Gastroesophageal sphincter (tissue), 4 donors: Measurements from ENCODE around the gene CKS2. TPM values are rescaled to one million over a fixed set of nuclear protein-coding genes. Genes with fewer than 3 reads are reported as not detected.

Experiments
- ATAC-seq: fragments of 150-250 bp; one replicate; pipeline ENCODE4 v1.9.1; 2016; ENCODE audit warnings: mild to moderate bottlenecking, moderate library complexity
- H3K27ac ChIP-seq, 4 donors: fragments of 200-600 bp; sonication (generic) in 3 of 4; 1 replicate in 3 of 4; 2 replicates in 1 of 4; pipeline ENCODE4 v1.5.1; 2016 to 2019
- H3K27me3 ChIP-seq: fragments of 200-600 bp; sonication (generic); one replicate; pipeline ENCODE4 v1.5.1; 2019
- H3K36me3 ChIP-seq, 2 donors: fragments of 200-600 bp; sonication (generic); one replicate each; pipeline ENCODE4 v1.5.1; 2019; ENCODE audit warnings: control low read depth in 1 of 2
- H3K4me1 ChIP-seq, 3 donors: fragments of 200-600 bp; sonication (generic); 1 replicate in 2 of 3; 2 replicates in 1 of 3; pipeline ENCODE4 v1.5.1; 2016 to 2019; ENCODE audit warnings: control low read depth in 2 of 3
- H3K4me3 ChIP-seq, 2 donors: fragments of 200-600 bp; sonication (generic); one replicate each; pipeline ENCODE4 v1.5.1; 2019; ENCODE audit warnings: mild to moderate bottlenecking in 1 of 2, moderate library complexity in 1 of 2
- H3K9me3 ChIP-seq, 3 donors: fragments of 200-600 bp; sonication (generic); one replicate each; pipeline ENCODE4 v1.5.1; 2017 to 2019; ENCODE audit warnings: control low read depth in 2 of 3
- EP300 ChIP-seq: sonication (generic); formaldehyde crosslinking; IDR thresholded peaks from one replicate; pipeline ENCODE4 v1.6.1; 2017; ENCODE audit warnings: antibody characterized with exemption, mild to moderate bottlenecking
- POLR2A ChIP-seq, 2 donors: fragments of 450-650 bp; IDR thresholded peaks; one replicate each; pipeline ENCODE4 v1.6.1; 2017; ENCODE audit warnings: antibody characterized with exemption in 2 of 2, mild to moderate bottlenecking in 2 of 2, moderate library complexity in 1 of 2
- POLR2AphosphoS5 ChIP-seq: sonication (generic); formaldehyde crosslinking; IDR thresholded peaks from one replicate; pipeline ENCODE4 v1.6.1; 2017; ENCODE audit warnings: antibody characterized with exemption
- WGBS, 2 donors: methylation state at CpG; one replicate each; pipeline ENCODE4 v1.1.5; 2018; ENCODE audit warnings: low coverage in 1 of 2; 5-methylcytosine and 5-hydroxymethylcytosine counted together
- small RNA-seq, 4 donors: library from RNA; depleted of rRNA; stranded (forward); fragments of <200 nt; gene quantifications; one replicate each; pipeline ENCODE3, GENCODE V24; 2016
- total RNA-seq, 4 donors: library from RNA; depleted of rRNA; stranded (reverse); fragments of >200 nt; gene quantifications; one replicate each; pipeline ENCODE4 v1.1.0, GENCODE V29; 2016
- TF ChIP-seq, protein P1 (sequence below), 4 experiments: fragments of 200-600 bp in 2 of 4; fragments of 450-650 bp in 2 of 4; sonication (generic) in 1 of 4; IDR thresholded peaks; one replicate each; pipeline ENCODE4 v1.5.1; 2017 to 2019; ENCODE audit warnings: antibody characterized with exemption in 4 of 4, mild to moderate bottlenecking in 2 of 4, moderate library complexity in 2 of 4

The CKS2 gene
- total RNA-seq, 4 donors from 2014 or later: 0.81 to 9.9 (median 4.2) TPM

GRCh38 chr9:89363311-89363670, 52.3 kb downstream of the CKS2 start:
- ATAC-seq: no peak
- Histone ChIP-seq H3K9me3 (no peaks in the 10 kb centered on the region), H3K27ac (no peak overlapping the region), H3K36me3 (peaks cover 0 to 59% of the 10 kb centered on the region in 2 donors), H3K4me1 (peaks cover 0 to 15% (median 0%) of the 10 kb centered on the region in 3 donors), H3K27me3 (no peaks in the 10 kb centered on the region), H3K4me3 (no peak overlapping the region)
- WGBS, 2 donors: 93% methylated on average over 3 of the region's 6 CpGs; no CpG with 5 or more reads in 1 of the 2 donors
- TF ChIP-seq POLR2AphosphoS5 (no peak), EP300 (no peak), POLR2A (IDR thresholded peaks at IDR 0.05) (no peak)
- TF ChIP-seq, protein P1, sequence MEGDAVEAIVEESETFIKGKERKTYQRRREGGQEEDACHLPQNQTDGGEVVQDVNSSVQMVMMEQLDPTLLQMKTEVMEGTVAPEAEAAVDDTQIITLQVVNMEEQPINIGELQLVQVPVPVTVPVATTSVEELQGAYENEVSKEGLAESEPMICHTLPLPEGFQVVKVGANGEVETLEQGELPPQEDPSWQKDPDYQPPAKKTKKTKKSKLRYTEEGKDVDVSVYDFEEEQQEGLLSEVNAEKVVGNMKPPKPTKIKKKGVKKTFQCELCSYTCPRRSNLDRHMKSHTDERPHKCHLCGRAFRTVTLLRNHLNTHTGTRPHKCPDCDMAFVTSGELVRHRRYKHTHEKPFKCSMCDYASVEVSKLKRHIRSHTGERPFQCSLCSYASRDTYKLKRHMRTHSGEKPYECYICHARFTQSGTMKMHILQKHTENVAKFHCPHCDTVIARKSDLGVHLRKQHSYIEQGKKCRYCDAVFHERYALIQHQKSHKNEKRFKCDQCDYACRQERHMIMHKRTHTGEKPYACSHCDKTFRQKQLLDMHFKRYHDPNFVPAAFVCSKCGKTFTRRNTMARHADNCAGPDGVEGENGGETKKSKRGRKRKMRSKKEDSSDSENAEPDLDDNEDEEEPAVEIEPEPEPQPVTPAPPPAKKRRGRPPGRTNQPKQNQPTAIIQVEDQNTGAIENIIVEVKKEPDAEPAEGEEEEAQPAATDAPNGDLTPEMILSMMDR (IDR thresholded peaks at IDR 0.05): no peak

GRCh38 chr9:89363921-89364665, 53.1 kb downstream of the CKS2 start:
- peaks cover 0 to 51% of the 10 kb centered on the region in 2 donors for H3K36me3 ChIP-seq
- no peak overlapping the region for H3K27ac ChIP-seq
- peaks cover 0 to 8% (median 0%) of the 10 kb centered on the region in 3 donors for H3K4me1 ChIP-seq
- no peak for TF ChIP-seq POLR2AphosphoS5
- TF ChIP-seq EP300: no peak
- no peak for TF ChIP-seq POLR2A (IDR thresholded peaks at IDR 0.05)
- TF ChIP-seq, protein P1 (IDR thresholded peaks at IDR 0.05): no peak
- H3K4me3 ChIP-seq: no peak overlapping the region
- no peak for ATAC-seq
- H3K27me3 ChIP-seq: no peaks in the 10 kb centered on the region
- WGBS, 2 donors: 85 to 100% methylated on average over 1 to 3 of the region's 9 CpGs
- H3K9me3 ChIP-seq: no peaks in the 10 kb centered on the region

DNA sequence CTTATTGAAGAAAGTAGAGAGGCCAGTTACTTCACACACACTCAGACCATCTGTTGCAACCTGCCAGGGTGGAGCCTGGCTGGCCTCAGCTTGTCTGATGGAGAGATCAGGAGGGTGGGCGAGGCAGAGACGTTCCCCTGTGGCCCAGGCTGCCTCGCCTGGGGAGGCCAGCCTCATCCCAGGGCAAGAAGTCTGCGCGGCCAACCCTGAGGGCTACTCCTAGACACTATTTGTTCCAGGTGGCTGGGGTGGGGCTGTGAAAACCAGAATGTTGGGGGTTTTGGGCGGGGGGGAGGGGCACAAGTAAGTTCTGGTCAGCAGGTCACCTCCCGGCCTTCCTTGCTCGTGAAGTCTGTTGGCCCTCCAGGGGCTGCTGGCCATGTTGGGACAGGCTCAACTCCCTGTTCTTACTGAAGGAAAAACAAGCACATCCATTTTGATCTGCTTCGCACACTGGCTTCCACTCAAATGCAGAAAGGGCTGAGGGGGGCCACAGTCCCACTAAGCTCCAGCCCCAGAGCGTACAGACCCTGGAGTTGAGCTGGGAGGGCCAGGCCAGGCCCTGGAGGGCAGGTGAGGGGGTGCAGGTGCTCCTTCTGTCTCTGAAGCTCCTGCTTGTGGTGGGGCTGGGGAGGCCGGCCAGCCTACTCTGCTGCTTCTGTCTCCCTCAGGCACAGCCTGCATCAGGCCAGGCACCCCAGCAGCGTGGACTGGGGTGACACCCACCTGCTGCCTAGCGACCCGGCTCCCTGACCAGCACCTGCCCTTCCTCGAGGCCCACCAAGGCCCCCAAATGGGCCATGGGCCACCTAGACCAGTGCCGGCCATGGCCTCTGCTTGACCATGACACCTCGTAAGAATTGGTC, 53.9 kb downstream of the CKS2 start:
- Histone ChIP-seq H3K4me1 (peaks cover 0 to 3% (median 0%) of the 10 kb centered on the region in 3 donors), H3K27me3 (no peaks in the 10 kb centered on the region), H3K9me3 (no peaks in the 10 kb centered on the region), H3K36me3 (peaks cover 0 to 43% of the 10 kb centered on the region in 2 donors), H3K4me3 (no peak overlapping the region), H3K27ac (no peak overlapping the region)
- no peak for TF ChIP-seq POLR2A (IDR thresholded peaks at IDR 0.05)
- TF ChIP-seq POLR2AphosphoS5: no peak
- TF ChIP-seq, protein P1 (IDR thresholded peaks at IDR 0.05): no peak
- TF ChIP-seq EP300: no peak
- 79% methylated on average over 4 of the region's 17 CpGs; no CpG with 5 or more reads in 1 of the 2 donors for WGBS, 2 donors
- ATAC-seq: no peak

DNA sequence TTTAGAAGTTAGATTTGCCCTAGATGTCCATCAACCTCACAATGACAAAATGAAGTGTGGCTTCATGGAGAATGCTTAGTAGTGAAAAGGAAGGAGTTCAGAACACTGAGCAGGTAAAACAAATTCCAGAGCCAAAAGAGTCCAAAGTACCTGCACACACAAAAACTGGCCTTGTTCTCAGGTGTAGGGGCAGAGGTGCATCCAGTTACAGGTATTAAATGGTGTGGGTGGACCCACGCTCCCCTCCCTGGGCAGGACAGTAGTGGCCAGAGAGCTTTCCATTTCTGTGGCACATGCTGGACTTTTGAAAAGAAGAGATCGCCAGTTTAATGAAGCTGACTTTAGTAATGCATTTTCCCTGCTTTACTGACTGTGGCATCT, 54.5 kb downstream of the CKS2 start:
- Histone ChIP-seq H3K4me1 (no peaks in the 10 kb centered on the region), H3K9me3 (no peaks in the 10 kb centered on the region), H3K27me3 (no peaks in the 10 kb centered on the region), H3K4me3 (no peak overlapping the region), H3K27ac (no peak overlapping the region), H3K36me3 (peaks cover 0 to 37% of the 10 kb centered on the region in 2 donors)
- WGBS, 2 donors: 90% methylated on average over 2 of the region's 2 CpGs; no CpG with 5 or more reads in 1 of the 2 donors
- no peak for TF ChIP-seq POLR2A (IDR thresholded peaks at IDR 0.05)
- TF ChIP-seq EP300: no peak
- TF ChIP-seq, protein P1 (IDR thresholded peaks at IDR 0.05): no peak
- TF ChIP-seq POLR2AphosphoS5: no peak
- ATAC-seq: no peak

Small RNA genes lying within 50 kb of the gene (small RNA-seq; reads per million reads assigned to genes)
- gene MIR3153: 0 reads per million in 4 donors

Other genes with a start within 250 kb of the CKS2 start
- gene SHC3, start 132.4 kb upstream of the CKS2 start, total RNA-seq: 1 to 10 TPM; 2.3 to 4.9 (median 4.8) TPM
- gene SECISBP2, start 7.3 kb downstream of the CKS2 start, total RNA-seq: 10 to 100 TPM; 23.3 to 49.5 (median 33.4) TPM
- 10 to 100 TPM in 1 of 4 donors, 1 to 10 TPM in 3; 4.4 to 12.0 (median 6.5) TPM for gene SEMA4D, start 186.9 kb downstream of the CKS2 start, total RNA-seq